ENCODE measurements around the gene ENPP1. TPM values are rescaled to one million over a fixed set of nuclear protein-coding genes. Genes with fewer than 3 reads are reported as not detected.
"Not testable (repeated sequence)": the region's sequence is repeated elsewhere in the genome, so short reads cannot be mapped to it uniquely, and the experiment has no call there.

Gene ENPP1
- total RNA-seq, 2 experiments from 2014 or later: 0.08 TPM

DNA sequence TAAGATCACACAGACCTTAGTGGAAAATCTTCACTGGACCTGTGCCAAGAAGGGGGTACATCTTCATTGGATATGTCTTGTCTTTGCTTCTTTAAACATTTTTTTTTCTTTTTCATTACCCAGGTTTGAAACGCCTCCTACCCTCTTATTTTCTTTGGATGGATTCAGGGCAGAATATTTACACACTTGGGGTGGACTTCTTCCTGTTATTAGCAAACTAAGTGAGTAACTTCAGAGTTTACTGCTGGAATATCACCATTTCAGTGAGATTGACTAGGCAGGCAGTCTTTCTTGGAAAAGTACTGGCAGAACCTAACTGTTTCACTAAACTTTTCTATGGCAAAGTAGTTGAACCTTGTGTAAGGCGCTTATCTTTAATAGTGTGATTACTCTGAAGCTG, 47.0 kb downstream of the ENPP1 start:
- DNase-seq (no peak), ATAC-seq (ENCODE audit: poor library complexity) (no peak)
- Histone ChIP-seq H3K36me3 (ENCODE audit: insufficient read depth, low read length) (no peaks in the 10 kb centered on the region), H3K9me3 (ENCODE audit: control insufficient read depth in 1 of 2, insufficient read depth in 1 of 2, low read length in 2 of 2) (no peaks in the 10 kb centered on the region), H3K4me3 (ENCODE audit: low read length) (no peak overlapping the region), H3K4me1 (ENCODE audit: insufficient read depth, low read length) (no peaks in the 10 kb centered on the region), H3K27ac (ENCODE audit: low read depth in 1 of 2, low read length in 2 of 2) (no peak overlapping the region), H3K27me3 (ENCODE audit: control insufficient read depth in 1 of 2, insufficient read depth in 2 of 2, low read length in 2 of 2) (peaks cover 0 to 2% of the 10 kb centered on the region in 2 experiments)
- ChIA-PET CTCF (no interaction called here), POLR2A (no interaction called here)
- Mint-ChIP-seq H3K9me3 (no peaks in the 10 kb centered on the region), H3K4me3 (no peak overlapping the region), H3K36me3 (ENCODE audit: low read depth) (no peaks in the 10 kb centered on the region), H3K4me1 (ENCODE audit: low read depth) (no peaks in the 10 kb centered on the region), H3K27me3 (no peaks in the 10 kb centered on the region), H3K27ac (no peak overlapping the region)
- intact Hi-C loops (cut with DNase I, micrococcal nuclease): no loop called here
- TF ChIP-seq, protein P1, sequence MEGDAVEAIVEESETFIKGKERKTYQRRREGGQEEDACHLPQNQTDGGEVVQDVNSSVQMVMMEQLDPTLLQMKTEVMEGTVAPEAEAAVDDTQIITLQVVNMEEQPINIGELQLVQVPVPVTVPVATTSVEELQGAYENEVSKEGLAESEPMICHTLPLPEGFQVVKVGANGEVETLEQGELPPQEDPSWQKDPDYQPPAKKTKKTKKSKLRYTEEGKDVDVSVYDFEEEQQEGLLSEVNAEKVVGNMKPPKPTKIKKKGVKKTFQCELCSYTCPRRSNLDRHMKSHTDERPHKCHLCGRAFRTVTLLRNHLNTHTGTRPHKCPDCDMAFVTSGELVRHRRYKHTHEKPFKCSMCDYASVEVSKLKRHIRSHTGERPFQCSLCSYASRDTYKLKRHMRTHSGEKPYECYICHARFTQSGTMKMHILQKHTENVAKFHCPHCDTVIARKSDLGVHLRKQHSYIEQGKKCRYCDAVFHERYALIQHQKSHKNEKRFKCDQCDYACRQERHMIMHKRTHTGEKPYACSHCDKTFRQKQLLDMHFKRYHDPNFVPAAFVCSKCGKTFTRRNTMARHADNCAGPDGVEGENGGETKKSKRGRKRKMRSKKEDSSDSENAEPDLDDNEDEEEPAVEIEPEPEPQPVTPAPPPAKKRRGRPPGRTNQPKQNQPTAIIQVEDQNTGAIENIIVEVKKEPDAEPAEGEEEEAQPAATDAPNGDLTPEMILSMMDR (IDR thresholded peaks at IDR 0.05): no peak

DNA sequence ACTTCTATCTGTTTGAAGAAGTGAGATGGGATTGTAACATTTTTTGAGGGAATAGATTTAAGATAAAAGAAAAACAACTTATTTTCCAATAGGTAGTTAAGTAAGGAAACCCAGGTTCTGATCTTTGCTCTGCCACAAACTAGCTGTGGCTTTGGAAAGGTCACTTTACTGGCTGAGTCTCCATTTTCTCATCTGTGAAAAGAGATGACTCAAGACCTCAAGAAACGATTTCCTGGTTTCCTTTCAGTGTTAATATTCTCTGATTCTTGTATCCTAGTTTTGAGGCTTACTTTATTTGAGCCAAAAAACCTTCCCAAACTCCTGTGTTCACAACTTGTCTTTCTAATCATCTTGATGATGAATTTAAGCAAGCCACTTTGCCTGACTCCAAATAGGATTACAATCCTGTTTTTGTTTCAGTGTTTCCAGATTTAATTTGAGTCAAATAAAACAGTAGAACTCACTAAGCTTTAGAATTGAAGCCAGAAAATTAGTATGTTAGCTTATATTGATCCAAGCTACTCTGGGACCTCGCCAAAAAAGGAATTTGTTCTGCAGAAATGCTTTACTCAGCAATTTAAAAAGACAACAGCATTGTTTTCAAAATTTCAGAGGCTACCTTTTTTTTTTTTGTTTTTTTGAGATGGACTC, 51.1 kb downstream of the ENPP1 start:
- no peak overlapping the region for H3K4me3 Mint-ChIP-seq
- Histone ChIP-seq H3K4me3 (ENCODE audit: low read length) (no peak overlapping the region), H3K4me1 (ENCODE audit: insufficient read depth, low read length) (no peaks in the 10 kb centered on the region), H3K36me3 (ENCODE audit: insufficient read depth, low read length) (no peaks in the 10 kb centered on the region), H3K27me3 (ENCODE audit: control insufficient read depth in 1 of 2, insufficient read depth in 2 of 2, low read length in 2 of 2) (peaks cover 0 to 2% of the 10 kb centered on the region in 2 experiments), H3K9me3 (ENCODE audit: control insufficient read depth in 1 of 2, insufficient read depth in 1 of 2, low read length in 2 of 2) (no peaks in the 10 kb centered on the region), H3K27ac (ENCODE audit: low read depth in 1 of 2, low read length in 2 of 2) (no peak overlapping the region)
- ATAC-seq (ENCODE audit: poor library complexity): no peak
- H3K36me3 Mint-ChIP-seq (ENCODE audit: low read depth): no peaks in the 10 kb centered on the region
- intact Hi-C loops (cut with DNase I, micrococcal nuclease): no loop called here
- no peaks in the 10 kb centered on the region for H3K9me3 Mint-ChIP-seq
- ChIA-PET POLR2A (no interaction called here), CTCF (no interaction called here)
- H3K4me1 Mint-ChIP-seq (ENCODE audit: low read depth): no peaks in the 10 kb centered on the region
- H3K27ac Mint-ChIP-seq: no peak overlapping the region
- H3K27me3 Mint-ChIP-seq: peaks cover 11% of the 10 kb centered on the region
- TF ChIP-seq, protein P1 (IDR thresholded peaks at IDR 0.05): no peak
- DNase-seq: no peak

DNA sequence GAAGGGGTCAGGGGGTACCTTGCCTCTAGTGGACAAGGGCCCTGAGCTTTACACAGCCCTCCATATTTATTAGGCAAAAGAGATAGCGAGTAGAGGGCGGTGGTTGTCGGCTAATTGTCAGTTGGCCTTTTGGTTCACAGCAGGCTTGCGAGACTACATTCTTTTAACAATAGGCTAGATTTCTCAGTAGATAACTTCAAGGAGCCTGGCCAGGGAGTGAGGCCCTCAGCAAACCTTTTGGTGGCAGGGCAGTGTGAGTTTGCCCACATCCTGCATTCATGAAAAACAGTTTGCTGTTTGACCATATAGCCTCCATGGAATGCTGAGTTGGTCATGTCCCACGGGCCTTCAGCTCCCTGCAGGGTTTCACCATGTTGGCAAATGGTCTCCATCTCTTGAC, 51.8 kb downstream of the ENPP1 start:
- H3K4me3 Mint-ChIP-seq; H3K4me3 ChIP-seq (ENCODE audit: low read length); H3K4me1 ChIP-seq (ENCODE audit: insufficient read depth, low read length); H3K27ac ChIP-seq (ENCODE audit: low read depth in 1 of 2, low read length in 2 of 2); intact Hi-C loops (cut with DNase I, micrococcal nuclease); H3K27ac Mint-ChIP-seq; CTCF ChIA-PET; POLR2A ChIA-PET; ATAC-seq (ENCODE audit: poor library complexity); H3K36me3 ChIP-seq (ENCODE audit: insufficient read depth, low read length); H3K4me1 Mint-ChIP-seq (ENCODE audit: low read depth); DNase-seq; H3K9me3 Mint-ChIP-seq; H3K9me3 ChIP-seq (ENCODE audit: control insufficient read depth in 1 of 2, insufficient read depth in 1 of 2, low read length in 2 of 2); H3K27me3 ChIP-seq (ENCODE audit: control insufficient read depth in 1 of 2, insufficient read depth in 2 of 2, low read length in 2 of 2); H3K36me3 Mint-ChIP-seq (ENCODE audit: low read depth): not testable (repeated sequence)
- H3K27me3 Mint-ChIP-seq: peaks cover 11% of the 10 kb centered on the region

DNA sequence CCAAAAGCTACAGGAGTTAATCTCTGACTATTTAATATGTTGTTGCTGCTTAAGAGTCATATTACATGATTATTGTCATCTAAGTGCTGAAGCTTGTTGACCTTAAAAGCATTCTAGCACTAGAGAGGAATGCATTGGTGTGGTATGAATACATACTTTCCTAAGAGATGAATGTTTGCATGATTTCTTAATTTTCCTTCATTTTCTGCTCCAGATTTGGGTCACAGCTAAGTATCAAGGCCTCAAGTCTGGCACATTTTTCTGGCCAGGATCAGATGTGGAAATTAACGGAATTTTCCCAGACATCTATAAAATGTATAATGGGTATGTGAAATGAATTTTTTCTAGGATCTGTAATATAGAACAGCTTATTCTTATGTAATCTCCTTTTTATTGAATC, 53.6 kb downstream of the ENPP1 start:
- Mint-ChIP-seq H3K4me1 (ENCODE audit: low read depth) (no peaks in the 10 kb centered on the region), H3K27ac (no peak overlapping the region), H3K4me3 (no peak overlapping the region), H3K36me3 (ENCODE audit: low read depth) (no peaks in the 10 kb centered on the region), H3K27me3 (peaks cover 16% of the 10 kb centered on the region), H3K9me3 (no peaks in the 10 kb centered on the region)
- Histone ChIP-seq H3K27ac (ENCODE audit: low read depth in 1 of 2, low read length in 2 of 2) (no peak overlapping the region), H3K9me3 (ENCODE audit: control insufficient read depth in 1 of 2, insufficient read depth in 1 of 2, low read length in 2 of 2) (no peaks in the 10 kb centered on the region), H3K36me3 (ENCODE audit: insufficient read depth, low read length) (no peaks in the 10 kb centered on the region), H3K4me1 (ENCODE audit: insufficient read depth, low read length) (no peaks in the 10 kb centered on the region), H3K27me3 (ENCODE audit: control insufficient read depth in 1 of 2, insufficient read depth in 2 of 2, low read length in 2 of 2) (peaks cover 0 to 2% of the 10 kb centered on the region in 2 experiments), H3K4me3 (ENCODE audit: low read length) (no peak overlapping the region)
- ChIA-PET CTCF (no interaction called here), POLR2A (no interaction called here)
- TF ChIP-seq, protein P1 (IDR thresholded peaks at IDR 0.05): no peak
- DNase-seq: no peak
- no peak for ATAC-seq (ENCODE audit: poor library complexity)
- intact Hi-C loops (cut with DNase I, micrococcal nuclease): no loop called here

Data from CD4-positive, alpha-beta T cell (primary cell).